HEK293 (cell line): ENCODE results near the gene SLC6A3.

Source experiments
- CTCF ChIA-PET: fragments of 350-600 bp; formaldehyde crosslinking; extraction: SDS; loops from one replicate; lab custom pipeline; 2021; ENCODE audit warnings: antibody characterized with exemption; lab: Yijun Ruan, JAX
- POLR2A ChIA-PET: fragments of 300-600 bp; formaldehyde crosslinking; extraction: SDS; loops from one replicate; lab custom pipeline; 2020; ENCODE audit warnings: antibody characterized with exemption, inconsistent platforms; lab: Yijun Ruan, JAX
- H3K27ac ChIP-seq: fragments of 200-500 bp; sonication (Bioruptor generic); 2 replicates; pipeline ENCODE4 v1.5.1; 2014; ENCODE audit warnings: low read depth, low read length, control low read depth, inconsistent platforms; ENCODE audit errors: extremely low read depth
- H3K36me3 ChIP-seq, 2 experiments: fragments of 200-500 bp in 1 of 2; sonication (Bioruptor generic) in 1 of 2; 1 replicate in 1 of 2; 2 replicates in 1 of 2; pipeline ENCODE4 v1.5.1; 2014 to 2017; ENCODE audit warnings: inconsistent platforms in 2 of 2, low read length in 2 of 2; ENCODE audit not compliant: control insufficient read depth in 2 of 2, insufficient read depth in 1 of 2
- H3K4me1 ChIP-seq: fragments of 200-500 bp; sonication (Bioruptor generic); 2 replicates; pipeline ENCODE4 v1.5.1; 2014; ENCODE audit warnings: mild to moderate bottlenecking, low read length, inconsistent platforms; ENCODE audit not compliant: control insufficient read depth, insufficient read depth
- H3K4me3 ChIP-seq: 2 replicates; pipeline ENCODE4 v1.5.1; 2011; ENCODE audit warnings: low read depth, mild to moderate bottlenecking, control low read depth, low read length, moderate library complexity
- H3K9me3 ChIP-seq: fragments of 200-500 bp; sonication (Bioruptor generic); 2 replicates; pipeline ENCODE4 v1.5.1; 2014; ENCODE audit warnings: low read depth, low read length, inconsistent platforms; ENCODE audit not compliant: control insufficient read depth, insufficient read depth
- REST ChIP-seq: fragments of 450-650 bp; formaldehyde crosslinking; IDR thresholded peaks from 2 replicates; pipeline ENCODE4 v1.5.1; 2016; ENCODE audit warnings: missing biosample characterization, missing genetic modification characterization
- ZEB2 ChIP-seq: fragments of 450-650 bp; formaldehyde crosslinking; IDR thresholded peaks from 2 replicates; pipeline ENCODE4 v1.5.1; 2016; ENCODE audit warnings: missing biosample characterization, missing genetic modification characterization
- ZNF140 ChIP-seq: fragments of 450-650 bp; formaldehyde crosslinking; IDR thresholded peaks from 2 replicates; pipeline ENCODE4 v1.5.1; 2016; ENCODE audit warnings: missing biosample characterization, missing genetic modification characterization
- ZNF16 ChIP-seq: fragments of 450-650 bp; formaldehyde crosslinking; IDR thresholded peaks from 2 replicates; pipeline ENCODE4 v1.5.1; 2016; ENCODE audit warnings: low read depth, missing biosample characterization, missing genetic modification characterization
- ZNF169 ChIP-seq: fragments of 450-650 bp; formaldehyde crosslinking; IDR thresholded peaks from 2 replicates; pipeline ENCODE4 v1.5.1; 2016; ENCODE audit warnings: missing biosample characterization, missing genetic modification characterization
- ZNF18 ChIP-seq: fragments of 450-650 bp; formaldehyde crosslinking; IDR thresholded peaks from 2 replicates; pipeline ENCODE4 v1.5.1; 2016; ENCODE audit warnings: missing biosample characterization, missing genetic modification characterization
- ZNF184 ChIP-seq: fragments of 450-650 bp; IDR thresholded peaks from 2 replicates; pipeline ENCODE4 v1.5.1; 2018; ENCODE audit warnings: missing biosample characterization, mild to moderate bottlenecking, missing genetic modification characterization
- ZNF202 ChIP-seq: fragments of 450-650 bp; formaldehyde crosslinking; IDR thresholded peaks from 2 replicates; pipeline ENCODE4 v1.5.1; 2016; ENCODE audit warnings: missing biosample characterization, missing genetic modification characterization, borderline replicate concordance
- ZNF280D ChIP-seq: fragments of 450-650 bp; formaldehyde crosslinking; IDR thresholded peaks from 2 replicates; pipeline ENCODE4 v1.5.1; 2016; ENCODE audit warnings: missing biosample characterization, missing genetic modification characterization
- ZNF311 ChIP-seq: fragments of 450-650 bp; formaldehyde crosslinking; IDR thresholded peaks from 2 replicates; pipeline ENCODE4 v1.5.1; 2017; ENCODE audit warnings: missing biosample characterization, missing genetic modification characterization, borderline replicate concordance
- ZNF48 ChIP-seq: fragments of 450-650 bp; formaldehyde crosslinking; IDR thresholded peaks from 2 replicates; pipeline ENCODE4 v1.5.1; 2016; ENCODE audit warnings: missing biosample characterization, missing genetic modification characterization
- ZNF555 ChIP-seq: fragments of 450-650 bp; formaldehyde crosslinking; conservative IDR thresholded peaks from 2 replicates; pipeline ENCODE4 v1.5.1; 2017; ENCODE audit warnings: missing biosample characterization, mild to moderate bottlenecking, missing genetic modification characterization, inconsistent platforms
- ZNF621 ChIP-seq: fragments of 450-650 bp; formaldehyde crosslinking; IDR thresholded peaks from 2 replicates; pipeline ENCODE4 v1.5.1; 2017; ENCODE audit warnings: missing biosample characterization, missing genetic modification characterization
- ZNF837 ChIP-seq: fragments of 450-650 bp; formaldehyde crosslinking; IDR thresholded peaks from 2 replicates; pipeline ENCODE4 v1.5.1; 2016; ENCODE audit warnings: missing biosample characterization, missing genetic modification characterization
- ZSCAN16 ChIP-seq: fragments of 450-650 bp; formaldehyde crosslinking; IDR thresholded peaks from 2 replicates; pipeline ENCODE4 v1.5.1; 2016; ENCODE audit warnings: missing biosample characterization, missing genetic modification characterization
- TF ChIP-seq, protein P1 (sequence below): fragments of 450-650 bp; formaldehyde crosslinking; IDR thresholded peaks from 2 replicates; pipeline ENCODE4 v1.5.1; 2016; ENCODE audit warnings: missing biosample characterization, missing genetic modification characterization, low read depth
- TF ChIP-seq, protein P2 (sequence below): fragments of 450-650 bp; formaldehyde crosslinking; conservative IDR thresholded peaks from 2 replicates; pipeline ENCODE4 v1.5.1; 2016; ENCODE audit warnings: low read depth, missing biosample characterization, missing genetic modification characterization

The SLC6A3 gene

DNA sequence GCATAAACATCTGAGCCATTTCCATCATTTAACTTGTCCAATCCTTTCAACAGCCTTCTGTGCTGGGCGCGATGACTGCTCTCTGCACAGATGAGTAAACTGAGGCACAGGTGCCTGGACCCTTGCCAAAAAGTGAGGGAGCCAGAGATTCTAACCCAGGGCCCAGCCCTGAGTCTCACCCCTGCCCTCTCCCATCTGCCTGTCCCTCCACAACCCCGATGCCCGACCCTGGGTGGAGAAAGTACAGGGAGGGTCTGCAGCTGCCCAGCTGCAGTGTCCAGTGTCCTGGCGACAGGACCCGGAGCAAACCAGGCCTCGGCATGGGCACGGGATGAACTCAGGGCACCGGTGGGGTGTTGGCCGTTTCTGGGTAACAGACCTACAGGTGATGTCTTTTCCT, 60.7 kb downstream of the SLC6A3 start:
- H3K9me3 ChIP-seq, result no peaks in the 10 kb centered on the region
- H3K4me1 ChIP-seq, result peaks cover 5% of the 10 kb centered on the region; the same call in 1 of the 2 replicates
- CTCF ChIA-PET, result interaction anchor here (0.5 to 1.2 kb wide), 5 partner anchors 23 to 259 kb away, joined by 3 read pairs; no protein-coding TSS in a partner anchor
- POLR2A ChIA-PET, result interaction anchor here (1.5 kb wide), 1 partner anchor 58 kb away, joined by 5 read pairs; no protein-coding TSS in a partner anchor
- no peaks in the 10 kb centered on the region for H3K36me3 ChIP-seq
- H3K27ac ChIP-seq, result no peak overlapping the region
- H3K4me3 ChIP-seq, result no peak overlapping the region
- TF ChIP-seq ZNF169 (tag by site-specific recombination) (no peak), REST (no peak), ZNF140 (tag by site-specific recombination) (no peak), ZSCAN16 (tag by site-specific recombination) (no peak), ZNF837 (tag by site-specific recombination) (no peak), ZEB2 (tag by site-specific recombination) (no peak), ZNF184 (tag by site-specific recombination) (no peak), ZNF16 (no peak), ZNF311 (tag by site-specific recombination) (no peak), ZNF18 (no peak), ZNF202 (no peak), ZNF280D (no peak), ZNF621 (tag by site-specific recombination) (no peak), ZNF48 (no peak), ZNF555 (no peak)
- TF ChIP-seq, protein P1, sequence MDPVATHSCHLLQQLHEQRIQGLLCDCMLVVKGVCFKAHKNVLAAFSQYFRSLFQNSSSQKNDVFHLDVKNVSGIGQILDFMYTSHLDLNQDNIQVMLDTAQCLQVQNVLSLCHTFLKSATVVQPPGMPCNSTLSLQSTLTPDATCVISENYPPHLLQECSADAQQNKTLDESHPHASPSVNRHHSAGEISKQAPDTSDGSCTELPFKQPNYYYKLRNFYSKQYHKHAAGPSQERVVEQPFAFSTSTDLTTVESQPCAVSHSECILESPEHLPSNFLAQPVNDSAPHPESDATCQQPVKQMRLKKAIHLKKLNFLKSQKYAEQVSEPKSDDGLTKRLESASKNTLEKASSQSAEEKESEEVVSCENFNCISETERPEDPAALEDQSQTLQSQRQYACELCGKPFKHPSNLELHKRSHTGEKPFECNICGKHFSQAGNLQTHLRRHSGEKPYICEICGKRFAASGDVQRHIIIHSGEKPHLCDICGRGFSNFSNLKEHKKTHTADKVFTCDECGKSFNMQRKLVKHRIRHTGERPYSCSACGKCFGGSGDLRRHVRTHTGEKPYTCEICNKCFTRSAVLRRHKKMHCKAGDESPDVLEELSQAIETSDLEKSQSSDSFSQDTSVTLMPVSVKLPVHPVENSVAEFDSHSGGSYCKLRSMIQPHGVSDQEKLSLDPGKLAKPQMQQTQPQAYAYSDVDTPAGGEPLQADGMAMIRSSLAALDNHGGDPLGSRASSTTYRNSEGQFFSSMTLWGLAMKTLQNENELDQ (tag by site-specific recombination), result no peak
- TF ChIP-seq, protein P2, sequence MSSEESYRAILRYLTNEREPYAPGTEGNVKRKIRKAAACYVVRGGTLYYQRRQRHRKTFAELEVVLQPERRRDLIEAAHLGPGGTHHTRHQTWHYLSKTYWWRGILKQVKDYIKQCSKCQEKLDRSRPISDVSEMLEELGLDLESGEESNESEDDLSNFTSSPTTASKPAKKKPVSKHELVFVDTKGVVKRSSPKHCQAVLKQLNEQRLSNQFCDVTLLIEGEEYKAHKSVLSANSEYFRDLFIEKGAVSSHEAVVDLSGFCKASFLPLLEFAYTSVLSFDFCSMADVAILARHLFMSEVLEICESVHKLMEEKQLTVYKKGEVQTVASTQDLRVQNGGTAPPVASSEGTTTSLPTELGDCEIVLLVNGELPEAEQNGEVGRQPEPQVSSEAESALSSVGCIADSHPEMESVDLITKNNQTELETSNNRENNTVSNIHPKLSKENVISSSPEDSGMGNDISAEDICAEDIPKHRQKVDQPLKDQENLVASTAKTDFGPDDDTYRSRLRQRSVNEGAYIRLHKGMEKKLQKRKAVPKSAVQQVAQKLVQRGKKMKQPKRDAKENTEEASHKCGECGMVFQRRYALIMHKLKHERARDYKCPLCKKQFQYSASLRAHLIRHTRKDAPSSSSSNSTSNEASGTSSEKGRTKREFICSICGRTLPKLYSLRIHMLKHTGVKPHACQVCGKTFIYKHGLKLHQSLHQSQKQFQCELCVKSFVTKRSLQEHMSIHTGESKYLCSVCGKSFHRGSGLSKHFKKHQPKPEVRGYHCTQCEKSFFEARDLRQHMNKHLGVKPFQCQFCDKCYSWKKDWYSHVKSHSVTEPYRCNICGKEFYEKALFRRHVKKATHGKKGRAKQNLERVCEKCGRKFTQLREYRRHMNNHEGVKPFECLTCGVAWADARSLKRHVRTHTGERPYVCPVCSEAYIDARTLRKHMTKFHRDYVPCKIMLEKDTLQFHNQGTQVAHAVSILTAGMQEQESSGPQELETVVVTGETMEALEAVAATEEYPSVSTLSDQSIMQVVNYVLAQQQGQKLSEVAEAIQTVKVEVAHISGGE (tag by site-specific recombination), result no peak
